ENCODE measurements around the gene HOXC10. TPM values are rescaled to one million over a fixed set of nuclear protein-coding genes. Genes with fewer than 3 reads are reported as not detected.

The HOXC10 gene
- total RNA-seq, 6 experiments from 2014 or later = 0.33 to 1.4 (median 1.3) TPM; not detected in 1

DNA sequence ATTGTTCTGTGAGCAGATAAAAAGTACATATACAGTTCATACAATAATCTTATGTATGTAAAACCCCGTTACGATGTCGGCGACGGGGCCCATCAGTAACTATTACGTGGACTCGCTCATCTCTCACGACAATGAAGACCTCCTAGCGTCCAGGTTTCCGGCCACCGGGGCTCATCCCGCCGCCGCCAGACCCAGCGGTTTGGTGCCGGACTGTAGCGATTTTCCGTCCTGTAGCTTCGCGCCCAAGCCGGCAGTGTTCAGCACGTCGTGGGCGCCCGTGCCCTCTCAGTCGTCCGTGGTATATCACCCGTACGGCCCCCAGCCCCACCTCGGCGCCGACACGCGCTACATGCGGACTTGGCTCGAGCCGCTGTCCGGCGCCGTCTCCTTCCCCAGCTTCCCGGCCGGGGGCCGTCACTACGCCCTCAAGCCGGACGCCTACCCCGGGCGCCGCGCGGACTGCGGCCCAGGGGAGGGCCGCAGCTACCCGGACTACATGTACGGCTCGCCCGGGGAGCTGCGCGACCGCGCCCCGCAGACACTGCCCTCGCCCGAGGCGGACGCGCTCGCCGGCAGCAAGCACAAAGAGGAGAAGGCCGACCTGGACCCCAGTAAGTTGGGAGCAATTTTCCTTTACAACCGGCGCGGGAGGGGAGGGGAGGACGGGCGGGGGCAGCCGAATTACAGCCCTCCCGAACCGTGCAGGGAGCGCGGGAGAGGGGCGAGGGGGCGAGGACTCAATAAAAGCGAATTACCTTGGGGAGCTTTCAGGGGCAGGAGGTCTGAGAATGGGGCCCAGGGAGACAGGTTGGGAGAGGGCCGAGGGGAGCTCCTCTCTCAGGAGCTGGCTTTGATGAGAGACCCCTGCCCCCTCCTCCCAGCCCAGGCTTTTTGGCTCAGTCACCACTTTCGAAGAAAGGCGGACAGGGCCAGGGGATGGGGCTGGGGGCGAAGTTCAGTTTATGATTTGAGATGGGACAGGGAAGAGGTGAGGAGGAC lies 15.5 kb downstream of the HOXC10 start, which contains the start of gene HOXC9:
HOXC9 (plus strand) TSS at position 46 of the 999 bp plus-strand sequence; CDS start at position 74, 28 bp downstream.
- H3K36me3 Mint-ChIP-seq (ENCODE audit: low read depth) = no peaks in the 10 kb centered on the region
- TF ChIP-seq, protein P1, sequence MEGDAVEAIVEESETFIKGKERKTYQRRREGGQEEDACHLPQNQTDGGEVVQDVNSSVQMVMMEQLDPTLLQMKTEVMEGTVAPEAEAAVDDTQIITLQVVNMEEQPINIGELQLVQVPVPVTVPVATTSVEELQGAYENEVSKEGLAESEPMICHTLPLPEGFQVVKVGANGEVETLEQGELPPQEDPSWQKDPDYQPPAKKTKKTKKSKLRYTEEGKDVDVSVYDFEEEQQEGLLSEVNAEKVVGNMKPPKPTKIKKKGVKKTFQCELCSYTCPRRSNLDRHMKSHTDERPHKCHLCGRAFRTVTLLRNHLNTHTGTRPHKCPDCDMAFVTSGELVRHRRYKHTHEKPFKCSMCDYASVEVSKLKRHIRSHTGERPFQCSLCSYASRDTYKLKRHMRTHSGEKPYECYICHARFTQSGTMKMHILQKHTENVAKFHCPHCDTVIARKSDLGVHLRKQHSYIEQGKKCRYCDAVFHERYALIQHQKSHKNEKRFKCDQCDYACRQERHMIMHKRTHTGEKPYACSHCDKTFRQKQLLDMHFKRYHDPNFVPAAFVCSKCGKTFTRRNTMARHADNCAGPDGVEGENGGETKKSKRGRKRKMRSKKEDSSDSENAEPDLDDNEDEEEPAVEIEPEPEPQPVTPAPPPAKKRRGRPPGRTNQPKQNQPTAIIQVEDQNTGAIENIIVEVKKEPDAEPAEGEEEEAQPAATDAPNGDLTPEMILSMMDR (IDR thresholded peaks at IDR 0.05) = no peak
- DNase-seq = no peak
- H3K27me3 Mint-ChIP-seq (ENCODE audit: insufficient read depth) = peaks cover 72% of the 10 kb centered on the region
- no peaks in the 10 kb centered on the region for H3K9me3 Mint-ChIP-seq
- no peak within 1 kb of the TSS; the same call in 1 of the 2 replicates for H3K27ac Mint-ChIP-seq
- peak within 1 kb of the TSS; percentile 80 for H3K4me3 Mint-ChIP-seq
- H3K4me1 Mint-ChIP-seq (ENCODE audit: low read depth) = no peaks in the 10 kb centered on the region; the same call in 1 of the 2 replicates

DNA sequence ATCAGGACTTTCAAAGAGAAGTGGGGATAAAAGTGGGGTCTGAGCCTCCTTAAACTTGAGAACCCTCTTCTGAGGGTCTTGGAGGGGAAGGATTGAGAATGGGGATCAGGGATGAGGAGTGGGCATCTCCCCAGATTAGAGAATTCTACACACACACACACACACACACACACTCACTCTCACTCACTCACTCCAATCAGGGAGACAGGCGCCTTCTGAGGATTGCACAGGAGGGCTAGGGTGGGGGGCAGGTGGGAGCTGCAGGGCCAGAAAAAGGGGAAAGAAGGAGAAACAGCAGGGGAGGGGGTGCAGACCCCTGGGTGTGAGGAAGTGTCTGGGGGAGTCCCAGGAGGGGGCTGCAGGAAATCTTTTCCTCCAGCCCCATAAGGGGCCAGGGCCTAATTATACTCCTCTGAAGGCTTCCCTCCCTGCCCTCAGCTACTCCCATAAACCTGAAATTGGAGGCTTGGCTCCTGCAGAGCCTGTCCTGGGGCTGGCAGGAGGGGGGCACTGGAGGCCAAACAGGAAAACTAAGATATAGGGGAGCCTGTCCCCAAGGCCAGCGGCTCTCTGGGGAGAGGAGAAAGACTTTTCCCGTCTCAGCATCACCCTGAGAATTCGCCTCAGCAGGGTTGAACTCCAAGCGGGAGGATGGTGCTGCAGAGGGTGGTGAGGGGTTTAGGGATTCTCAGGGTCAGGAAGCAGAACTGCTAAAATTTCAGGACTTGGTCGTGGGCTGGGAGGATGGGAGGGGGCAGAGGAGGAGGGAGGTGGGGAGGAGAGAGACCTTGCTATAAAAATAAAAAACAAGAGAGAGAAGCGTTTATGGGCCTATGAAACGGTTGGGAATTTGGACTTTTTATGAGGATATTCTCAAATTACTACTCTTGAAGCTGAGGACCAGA lies 16.6 kb downstream of the HOXC10 start:
- Mint-ChIP-seq H3K4me3 (peak overlapping the region; percentile 80; the same call in 1 of the 2 replicates), H3K4me1 (ENCODE audit: low read depth) (peaks cover 6% of the 10 kb centered on the region), H3K9me3 (no peaks in the 10 kb centered on the region), H3K27ac (no peak overlapping the region), H3K27me3 (ENCODE audit: insufficient read depth) (peaks cover 74% of the 10 kb centered on the region), H3K36me3 (ENCODE audit: low read depth) (no peaks in the 10 kb centered on the region)
- TF ChIP-seq, protein P1 (IDR thresholded peaks at IDR 0.05) = no peak
- no peak for DNase-seq

- Mint-ChIP-seq H3K36me3 (ENCODE audit: low read depth) (no peaks in the 10 kb centered on the region), H3K4me3 (no peak overlapping the region), H3K27me3 (ENCODE audit: insufficient read depth) (peaks cover 72% of the 10 kb centered on the region), H3K27ac (no peak overlapping the region), H3K4me1 (ENCODE audit: low read depth) (peaks cover 6% of the 10 kb centered on the region), H3K9me3 (no peaks in the 10 kb centered on the region)
- no peak for DNase-seq
- TF ChIP-seq, protein P1 (IDR thresholded peaks at IDR 0.05) = no peak
These were observed 17.4 kb downstream of the HOXC10 start for GRCh38 chr12:54002278-54002914.

DNA sequence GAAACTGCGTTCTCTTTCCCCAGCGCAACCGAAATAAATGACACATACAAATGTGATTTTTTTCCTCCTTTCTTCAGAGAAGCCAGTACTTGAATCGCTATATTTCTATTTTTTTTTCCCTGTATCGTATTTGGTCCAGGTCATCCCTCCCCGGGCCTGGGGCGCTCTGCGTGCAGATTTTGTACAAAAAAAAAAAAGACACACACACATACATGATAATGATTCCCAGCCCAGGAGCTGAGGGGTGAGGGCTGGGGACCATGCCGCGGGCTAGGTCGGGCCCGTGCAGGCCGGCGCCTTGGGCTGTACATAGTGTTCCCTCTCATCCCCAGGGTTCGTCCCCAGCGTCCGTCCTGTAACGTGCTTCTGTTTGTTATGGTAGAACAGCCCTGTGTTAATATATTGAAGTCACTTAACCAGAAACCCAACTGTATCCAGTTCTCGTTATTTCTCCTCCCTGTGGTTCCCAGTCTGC lies 18.0 kb downstream of the HOXC10 start:
- Mint-ChIP-seq H3K27ac (no peak overlapping the region), H3K36me3 (ENCODE audit: low read depth) (no peaks in the 10 kb centered on the region), H3K4me3 (no peak overlapping the region), H3K9me3 (no peaks in the 10 kb centered on the region), H3K27me3 (ENCODE audit: insufficient read depth) (peaks cover 74% of the 10 kb centered on the region), H3K4me1 (ENCODE audit: low read depth) (peaks cover 6% of the 10 kb centered on the region)
- DNase-seq = no peak
- TF ChIP-seq, protein P1 (IDR thresholded peaks at IDR 0.05) = no peak

- H3K9me3 Mint-ChIP-seq = no peaks in the 10 kb centered on the region
- no peak overlapping the region for H3K27ac Mint-ChIP-seq
These were observed 18.7 kb downstream of the HOXC10 start for GRCh38 chr12:54003625-54004024.

More at GRCh38 chr12:54003625-54004024, 18.7 kb downstream of the HOXC10 start:
- Mint-ChIP-seq H3K4me3 (no peak overlapping the region), H3K36me3 (ENCODE audit: low read depth) (no peaks in the 10 kb centered on the region), H3K4me1 (ENCODE audit: low read depth) (peaks cover 6% of the 10 kb centered on the region), H3K27me3 (ENCODE audit: insufficient read depth) (peaks cover 73% of the 10 kb centered on the region)
- TF ChIP-seq, protein P1 (IDR thresholded peaks at IDR 0.05) = no peak
- DNase-seq = no peak

Measured in HFFc6 (cell line).